Measurements from ENCODE around the gene CACNG7.

The CACNG7 gene

DNA sequence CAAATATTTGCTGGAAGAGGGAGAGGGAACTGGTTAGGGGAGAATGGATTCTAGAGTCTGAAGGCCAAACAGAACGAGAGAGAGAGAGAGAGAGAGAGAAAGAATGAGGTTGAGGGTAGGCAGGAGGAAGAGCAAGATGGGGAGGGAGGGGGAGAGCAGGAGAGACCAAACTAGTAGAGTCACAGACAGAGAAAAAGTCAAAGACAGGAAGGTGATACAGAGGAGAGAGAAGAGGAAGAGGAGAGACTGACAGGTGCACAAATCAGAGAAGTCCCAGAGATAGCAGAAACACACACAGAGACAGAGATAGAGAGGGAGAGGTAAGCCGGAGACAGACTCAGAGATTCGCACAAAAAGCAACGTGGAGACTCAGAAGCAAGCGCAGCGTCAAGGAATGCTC, 76.8 kb downstream of the CACNG7 start:
- no peak for DNase-seq

DNA sequence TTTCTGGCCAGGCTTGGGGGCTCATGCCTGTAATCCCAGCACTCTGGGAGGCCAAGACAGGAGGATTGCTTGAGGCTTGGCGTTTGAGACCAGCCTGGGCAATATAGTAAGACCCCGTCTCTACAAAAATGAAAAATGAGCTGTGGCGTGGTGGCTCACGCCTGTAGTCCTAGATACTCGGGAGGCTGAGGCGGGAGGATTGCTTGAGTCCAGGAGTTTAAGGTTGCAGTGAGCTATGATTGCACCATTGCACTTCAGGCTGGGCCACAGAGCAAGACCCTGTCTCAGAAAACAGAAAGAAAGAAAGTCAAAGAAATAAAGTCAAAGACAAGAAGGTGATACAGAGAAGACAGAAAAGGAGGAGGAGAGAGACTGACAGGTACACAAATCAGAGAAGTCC, 79.9 kb downstream of the CACNG7 start:
- no peak for DNase-seq

GRCh38 chr19:53989600-53990533, 80.8 kb downstream of the CACNG7 start:
- DNase-seq: no peak

GRCh38 chr19:53991224-53992113, 82.4 kb downstream of the CACNG7 start, which contains the start of gene CACNG6:
CACNG6 (plus strand) TSS chr19:53991637; CDS start chr19:53992878, 1,241 bp downstream.
- no peak for DNase-seq

- DNase-seq: no peak
Measured at GRCh38 chr19:53992211-53992610, 83.1 kb downstream of the CACNG7 start.

DNA sequence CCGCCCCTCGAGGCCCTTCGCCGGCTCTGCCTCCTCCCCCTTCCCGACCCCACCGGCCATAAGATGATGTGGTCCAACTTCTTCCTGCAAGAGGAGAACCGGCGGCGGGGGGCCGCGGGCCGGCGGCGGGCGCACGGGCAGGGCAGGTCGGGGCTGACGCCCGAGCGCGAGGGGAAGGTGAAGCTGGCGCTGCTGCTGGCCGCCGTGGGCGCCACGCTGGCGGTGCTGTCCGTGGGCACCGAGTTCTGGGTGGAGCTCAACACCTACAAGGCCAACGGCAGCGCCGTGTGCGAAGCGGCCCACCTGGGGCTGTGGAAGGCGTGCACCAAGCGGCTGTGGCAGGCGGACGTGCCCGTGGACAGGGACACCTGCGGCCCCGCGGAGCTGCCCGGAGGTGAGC, 83.7 kb downstream of the CACNG7 start:
- DNase-seq: no peak

- DNase-seq: no peak
Measured at GRCh38 chr19:53993448-53993847, 84.4 kb downstream of the CACNG7 start.
